ENCODE data around the gene MAL.

The MAL gene

GRCh38 chr2:95017836-95018235 lies 7.7 kb upstream of the MAL start:
- TF ChIP-seq CTCF (conservative IDR thresholded peaks at IDR 0.05): no peak
- H3K27ac ChIP-seq: no peak overlapping the region

- no peak for TF ChIP-seq CTCF (conservative IDR thresholded peaks at IDR 0.05)
- no peak overlapping the region for H3K27ac ChIP-seq
Observed at GRCh38 chr2:95018301-95018700, 7.2 kb upstream of the MAL start.

- no peak overlapping the region for H3K27ac ChIP-seq
- no peak for TF ChIP-seq CTCF (conservative IDR thresholded peaks at IDR 0.05)
Observed at GRCh38 chr2:95018861-95019550, 6.5 kb upstream of the MAL start.

GRCh38 chr2:95019572-95019971 lies 5.9 kb upstream of the MAL start:
- TF ChIP-seq CTCF (conservative IDR thresholded peaks at IDR 0.05): no peak
- H3K27ac ChIP-seq: no peak overlapping the region

- TF ChIP-seq CTCF (conservative IDR thresholded peaks at IDR 0.05): no peak
- H3K27ac ChIP-seq: no peak overlapping the region
Observed at GRCh38 chr2:95020275-95021022, 5.1 kb upstream of the MAL start.

GRCh38 chr2:95021023-95021416 lies 4.5 kb upstream of the MAL start:
- H3K27ac ChIP-seq: no peak overlapping the region
- TF ChIP-seq CTCF (conservative IDR thresholded peaks at IDR 0.05): no peak

- TF ChIP-seq CTCF (conservative IDR thresholded peaks at IDR 0.05): no peak
Observed at GRCh38 chr2:95021847-95022246, 3.7 kb upstream of the MAL start.

More at GRCh38 chr2:95021847-95022246, 3.7 kb upstream of the MAL start:
- H3K27ac ChIP-seq: no peak overlapping the region
